Astrocyte of the cerebellum (primary cell): ENCODE measurements around the gene TCF7L2.

Experiments
- DNase-seq: peaks from one replicate; pipeline ENCODE4 v3.0.0-alpha.2; 2011; ENCODE audit warnings: low read depth
- H3K4me3 ChIP-seq: 2 replicates; pipeline ENCODE4 v1.5.1; 2011; ENCODE audit warnings: mild to moderate bottlenecking, low read depth, low read length, moderate library complexity
- CTCF ChIP-seq: IDR thresholded peaks from 2 replicates; pipeline ENCODE4 v1.5.1; 2012; ENCODE audit warnings: low read length, low read depth, moderate library complexity, mild to moderate bottlenecking; ENCODE audit errors: missing control alignments
- in situ Hi-C: cut with HindIII; loops from 2 replicates; pipeline ENCODE4 v1.10.0; 2017; ENCODE audit warnings: low sequenced_read_pairs

The TCF7L2 gene

GRCh38 chr10:113047963-113048781 is 98.1 kb downstream of the TCF7L2 start:
- DNase-seq = peak; percentile 56
- in situ Hi-C loops = no loop called here
- no peak overlapping the region for H3K4me3 ChIP-seq
- TF ChIP-seq CTCF = no peak

GRCh38 chr10:113049881-113050280 is 99.8 kb downstream of the TCF7L2 start:
- DNase-seq = no peak
- TF ChIP-seq CTCF = no peak

GRCh38 chr10:113052076-113052830 is 102.2 kb downstream of the TCF7L2 start:
- no peak for DNase-seq
- H3K4me3 ChIP-seq = no peak overlapping the region
- TF ChIP-seq CTCF = peak; percentile 44
- in situ Hi-C loops = no loop called here

More at GRCh38 chr10:113049881-113050280, 99.8 kb downstream of the TCF7L2 start:
- in situ Hi-C loops = no loop called here
- H3K4me3 ChIP-seq = no peak overlapping the region

- no peak for DNase-seq
- in situ Hi-C loops = no loop called here
- TF ChIP-seq CTCF = no peak
Measured at GRCh38 chr10:113053091-113053490, 103.0 kb downstream of the TCF7L2 start.

GRCh38 chr10:113053881-113054280 is 103.8 kb downstream of the TCF7L2 start:
- H3K4me3 ChIP-seq = no peak overlapping the region
- no peak for DNase-seq
- no peak for TF ChIP-seq CTCF
- in situ Hi-C loops = no loop called here

More at GRCh38 chr10:113053091-113053490, 103.0 kb downstream of the TCF7L2 start:
- H3K4me3 ChIP-seq = no peak overlapping the region

GRCh38 chr10:113055458-113055857 is 105.4 kb downstream of the TCF7L2 start:
- no peak for TF ChIP-seq CTCF
- no peak for DNase-seq
- in situ Hi-C loops = no loop called here
- H3K4me3 ChIP-seq = no peak overlapping the region
